ENCODE data around the gene KIF13A.
"Not testable (repeated sequence)": the region's sequence is repeated elsewhere in the genome, so short reads cannot be mapped to it uniquely, and the experiment has no call there.

The KIF13A gene

GRCh38 chr6:17968876-17969275 lies 18.6 kb downstream of the KIF13A start:
- DNase-seq (ENCODE audit: low read depth in 2 of 2) = no peak

DNA sequence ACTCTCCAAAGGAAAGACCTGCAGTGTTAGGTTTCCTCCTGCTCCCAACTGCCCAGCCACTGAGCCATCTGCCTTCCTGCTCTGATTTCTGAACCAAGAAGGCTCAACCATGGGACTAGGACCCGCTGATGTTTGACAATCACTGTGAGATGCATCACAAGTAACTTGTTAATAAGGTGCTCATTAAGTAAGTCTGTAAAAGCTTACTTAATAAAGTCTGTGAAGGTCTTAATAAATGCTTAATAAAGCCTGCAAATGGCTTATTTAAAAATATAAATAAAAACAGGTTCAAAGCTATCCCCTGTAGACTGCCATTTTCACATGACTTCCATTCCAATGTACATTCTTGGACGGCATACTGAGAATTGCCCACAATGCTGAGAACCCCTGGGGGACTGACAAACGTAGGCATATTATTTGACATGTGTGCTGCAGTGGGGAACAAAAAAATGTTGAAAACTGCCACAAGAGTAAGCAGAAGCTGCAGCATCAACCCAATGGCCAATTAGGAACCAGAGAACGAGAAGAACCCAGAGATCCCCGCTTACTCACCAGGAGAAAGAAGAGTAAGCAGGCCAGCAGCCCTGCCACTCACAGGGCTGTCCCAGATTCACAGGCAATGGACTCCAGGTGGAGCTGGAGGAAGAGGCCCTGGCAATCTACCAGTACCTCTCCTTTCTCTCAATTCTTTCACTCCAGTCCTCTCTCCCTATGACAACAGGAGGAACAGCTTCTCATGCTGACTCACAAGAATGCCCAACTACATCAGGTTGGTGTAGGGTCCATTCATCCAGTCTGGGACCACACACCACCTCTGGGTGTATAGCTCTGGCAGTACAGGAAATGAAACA lies 19.5 kb downstream of the KIF13A start:
- no peak for DNase-seq (ENCODE audit: low read depth in 2 of 2)

DNA sequence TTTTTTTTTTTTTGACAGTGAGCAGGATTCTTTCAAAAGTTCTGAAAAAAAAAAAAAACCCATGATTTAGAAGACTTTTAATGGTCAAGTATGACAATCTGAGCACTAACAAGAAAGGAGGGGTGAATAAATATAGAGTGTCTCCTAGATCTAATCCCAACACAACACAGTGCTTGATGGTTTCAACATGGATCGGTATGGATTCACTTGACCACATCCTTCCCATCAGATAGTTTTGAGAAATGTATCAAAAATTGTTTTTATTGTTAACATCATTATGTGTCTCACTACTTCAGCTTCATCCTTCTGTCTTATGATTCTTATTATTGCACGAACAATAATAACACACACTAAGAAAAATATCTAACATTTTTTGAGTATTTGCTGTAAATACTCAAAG lies 21.0 kb downstream of the KIF13A start:
- no peak for DNase-seq (ENCODE audit: low read depth in 2 of 2)

DNA sequence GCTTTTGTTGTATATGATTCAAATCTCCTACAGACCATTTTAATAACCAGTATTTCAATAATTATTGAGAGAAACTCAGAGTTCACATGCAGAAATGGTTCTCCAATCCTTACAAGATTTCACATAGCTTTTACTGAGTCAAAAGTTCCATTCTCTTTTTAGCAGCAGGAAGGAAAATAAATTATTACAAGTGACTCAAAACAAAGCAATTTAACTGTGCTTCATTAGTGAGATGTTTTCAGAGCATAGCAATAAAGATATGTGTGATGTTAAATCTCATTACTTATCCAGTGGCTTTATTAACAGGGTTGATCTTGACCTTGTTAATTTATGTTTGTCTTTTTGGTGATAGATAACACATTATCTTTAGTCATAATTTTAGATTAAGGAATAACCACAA lies 22.0 kb downstream of the KIF13A start:
- no peak for DNase-seq (ENCODE audit: low read depth in 2 of 2)

- no peak for DNase-seq (ENCODE audit: low read depth in 2 of 2)
Observed at GRCh38 chr6:17964633-17965032, 22.8 kb downstream of the KIF13A start.

DNA sequence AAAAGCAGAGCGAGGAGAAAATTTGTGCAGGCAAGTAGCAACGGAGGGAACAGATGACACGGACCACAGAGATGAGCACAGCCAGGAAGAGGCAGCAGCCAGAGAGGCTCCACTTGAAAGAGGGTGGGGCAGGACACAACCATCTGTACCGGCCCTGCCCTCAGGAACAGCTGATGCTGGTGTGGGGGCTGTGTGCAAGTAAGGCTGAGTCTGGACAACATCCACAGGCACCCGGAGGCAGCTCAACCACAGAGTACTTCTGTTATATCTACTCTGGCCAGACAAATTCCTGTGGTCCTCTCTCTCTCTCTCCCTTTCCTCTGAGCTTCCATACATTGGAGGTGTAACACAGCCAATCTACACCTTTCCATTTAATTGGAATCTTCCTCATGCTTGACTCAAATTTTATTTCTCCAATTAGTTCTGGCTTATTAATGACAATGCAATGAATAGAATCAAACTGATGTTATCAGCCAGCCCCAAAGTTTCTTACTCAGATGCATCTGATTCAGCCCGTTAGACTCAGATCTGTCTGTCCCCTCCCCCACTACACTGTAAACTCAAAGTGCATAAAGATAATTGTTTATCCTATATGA lies 24.9 kb downstream of the KIF13A start:
- no peak for DNase-seq (ENCODE audit: low read depth in 2 of 2)

DNA sequence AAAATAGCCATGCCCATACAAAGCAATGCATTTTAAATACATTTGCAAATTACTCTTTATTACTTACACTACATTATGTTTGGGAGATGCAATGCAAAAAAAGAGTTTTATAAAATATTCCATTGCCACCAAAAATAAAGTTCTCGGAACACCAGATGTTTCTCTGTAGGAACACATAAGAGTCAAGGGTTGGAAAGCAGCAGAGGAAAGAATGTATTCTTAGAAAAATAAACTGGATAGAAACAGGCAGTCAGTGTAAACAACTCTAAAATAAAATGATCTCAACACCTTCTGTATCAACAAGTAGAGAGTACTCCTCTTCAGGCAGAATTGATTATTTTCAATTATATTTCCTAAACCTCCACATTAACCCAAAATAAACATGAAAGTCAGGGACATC lies 28.1 kb downstream of the KIF13A start:
- no peak for DNase-seq (ENCODE audit: low read depth in 2 of 2)

- no peak for DNase-seq (ENCODE audit: low read depth in 2 of 2)
Observed at GRCh38 chr6:17957904-17958620, 29.4 kb downstream of the KIF13A start.

GRCh38 chr6:17957498-17957897 lies 29.9 kb downstream of the KIF13A start:
- DNase-seq (ENCODE audit: low read depth in 2 of 2) = peak in 1 of 2 donors; percentile 1

DNA sequence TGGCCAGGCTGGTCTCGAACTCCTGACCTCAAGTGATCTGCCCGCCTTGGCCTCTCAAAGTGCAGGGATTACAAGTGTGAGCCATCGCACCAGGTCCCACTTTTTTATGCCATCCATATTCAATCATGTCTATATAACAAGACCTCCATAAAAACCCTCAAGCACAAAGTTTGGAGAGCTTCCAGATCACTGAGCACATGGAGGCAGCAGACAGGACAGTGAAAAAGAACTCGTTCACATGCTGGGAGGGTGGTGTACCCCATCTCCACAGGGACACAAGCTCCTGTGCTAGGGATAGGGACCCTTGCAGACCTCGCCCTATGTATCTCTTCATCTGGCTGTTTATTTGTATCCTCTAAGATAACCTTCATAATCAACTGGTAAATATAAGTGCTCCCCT lies 30.3 kb downstream of the KIF13A start:
- DNase-seq (ENCODE audit: low read depth in 2 of 2) = no peak

GRCh38 chr6:17950095-17950494 lies 37.3 kb downstream of the KIF13A start:
- DNase-seq (ENCODE audit: low read depth in 2 of 2) = no peak

GRCh38 chr6:17949168-17949567 lies 38.3 kb downstream of the KIF13A start:
- no peak for DNase-seq (ENCODE audit: low read depth in 2 of 2)

- no peak for DNase-seq (ENCODE audit: low read depth in 2 of 2)
Observed at GRCh38 chr6:17948725-17949124, 38.7 kb downstream of the KIF13A start.

DNA sequence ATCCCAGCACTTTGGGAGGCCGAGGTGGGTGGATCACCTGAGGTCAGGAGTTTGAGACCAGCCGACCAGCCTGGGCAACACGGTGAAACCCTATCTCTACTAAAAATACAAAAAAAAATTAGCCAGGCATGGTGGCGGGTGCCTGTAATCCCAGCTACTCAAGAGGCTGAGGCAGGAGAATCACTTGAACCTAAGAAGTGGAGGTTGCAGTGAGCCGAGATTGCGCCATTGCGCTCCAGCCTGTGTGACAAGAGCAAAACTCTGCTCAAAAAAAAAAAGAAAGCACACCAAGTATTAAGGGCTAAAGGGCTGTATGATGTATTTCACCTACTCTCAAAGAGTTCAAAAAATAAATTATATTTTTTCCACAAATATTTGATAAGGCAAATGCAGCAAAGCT lies 39.9 kb downstream of the KIF13A start:
- DNase-seq (ENCODE audit: low read depth in 2 of 2) = not testable (repeated sequence)

GRCh38 chr6:17945575-17945974 lies 41.9 kb downstream of the KIF13A start:
- no peak for DNase-seq (ENCODE audit: low read depth in 2 of 2)

- no peak for DNase-seq (ENCODE audit: low read depth in 2 of 2)
Observed at GRCh38 chr6:17945111-17945510, 42.3 kb downstream of the KIF13A start.

- DNase-seq (ENCODE audit: low read depth in 2 of 2) = no peak
Observed at GRCh38 chr6:17941318-17941717, 46.1 kb downstream of the KIF13A start.

DNA sequence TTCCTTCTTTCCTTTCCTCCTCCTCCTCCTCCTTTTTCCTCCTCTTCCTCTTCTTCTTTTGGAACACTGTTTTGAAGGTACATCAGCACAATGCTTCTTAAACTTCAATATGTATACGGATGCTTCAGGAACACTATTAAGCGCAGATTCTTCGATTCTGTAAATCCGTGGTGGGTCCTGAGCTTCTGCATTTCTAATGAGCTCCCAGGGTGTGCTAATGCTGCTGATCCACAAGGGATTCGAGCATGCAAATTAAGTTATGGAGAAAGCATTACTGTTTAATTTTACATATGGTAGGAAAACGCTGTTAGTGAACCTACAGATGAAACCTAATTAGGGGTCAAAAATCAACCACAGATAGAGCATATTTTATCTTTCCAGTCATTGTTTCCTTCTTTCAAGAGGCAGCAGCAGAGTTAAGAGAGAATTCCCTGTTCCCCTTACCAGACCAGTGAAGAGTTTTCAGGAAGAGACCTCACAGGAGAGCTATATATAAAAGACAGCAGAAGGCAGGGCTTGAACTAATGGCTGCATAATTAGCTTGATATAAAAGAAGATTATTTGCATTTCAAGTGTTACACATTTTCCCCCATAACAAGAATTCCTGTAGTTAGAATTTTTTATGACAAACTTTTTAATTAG lies 47.2 kb downstream of the KIF13A start:
- no peak for DNase-seq (ENCODE audit: low read depth in 2 of 2)

- no peak for DNase-seq (ENCODE audit: low read depth in 2 of 2)
Observed at GRCh38 chr6:17938901-17939300, 48.5 kb downstream of the KIF13A start.

- no peak for DNase-seq (ENCODE audit: low read depth in 2 of 2)
Observed at GRCh38 chr6:17935188-17936149, 52.0 kb downstream of the KIF13A start.

DNA sequence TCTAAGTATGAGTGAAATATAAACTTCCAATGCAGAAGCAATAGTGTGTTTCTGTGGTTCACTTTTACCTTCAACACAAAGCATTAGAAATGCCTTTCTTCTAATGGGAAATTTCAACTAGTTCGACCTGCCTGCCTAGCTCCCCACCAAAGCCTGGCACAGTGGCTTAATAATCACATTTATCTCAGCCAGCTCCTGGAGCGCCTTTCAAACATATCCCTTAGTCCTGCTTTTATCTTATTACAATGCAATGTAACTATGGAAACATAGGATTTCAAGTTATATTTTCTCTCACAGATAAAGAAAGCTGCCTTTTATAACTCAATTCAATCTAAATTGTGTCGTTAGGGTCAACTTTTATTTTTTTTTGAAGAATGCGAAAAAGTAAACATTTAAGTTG lies 53.7 kb downstream of the KIF13A start:
- DNase-seq (ENCODE audit: low read depth in 2 of 2) = no peak

Measured in activated CD8-positive, alpha-beta memory T cell treated with anti-CD3 and anti-CD28 coated beads for 4 hours (primary cell).